RWPE1 (cell line): Measurements from ENCODE around the gene REEP6.

Experiments
- CTCF ChIA-PET: fragments of 350-600 bp; sonication (Branson Sonifier 250); formaldehyde crosslinking; extraction: SDS; loops from one replicate; lab custom pipeline; 2021; lab: Yijun Ruan, JAX
- POLR2A ChIA-PET: fragments of 400-600 bp; formaldehyde crosslinking; extraction: SDS; loops from one replicate; lab custom pipeline; 2020; ENCODE audit warnings: antibody characterized with exemption; ENCODE audit not compliant: low non-redundant PET; lab: Yijun Ruan, JAX
- DNase-seq: peaks from one replicate; pipeline ENCODE4 v3.0.0; 2012; ENCODE audit warnings: low spot score
- H3K27ac ChIP-seq: fragments of 450-650 bp; 2 replicates; pipeline ENCODE4 v1.5.1; 2017
- TF ChIP-seq, protein P1 (sequence below): fragments of 450-650 bp; conservative IDR thresholded peaks from 2 replicates; pipeline ENCODE4 v1.5.1; 2017; ENCODE audit warnings: low read depth, mild to moderate bottlenecking

REEP6 gene

DNA sequence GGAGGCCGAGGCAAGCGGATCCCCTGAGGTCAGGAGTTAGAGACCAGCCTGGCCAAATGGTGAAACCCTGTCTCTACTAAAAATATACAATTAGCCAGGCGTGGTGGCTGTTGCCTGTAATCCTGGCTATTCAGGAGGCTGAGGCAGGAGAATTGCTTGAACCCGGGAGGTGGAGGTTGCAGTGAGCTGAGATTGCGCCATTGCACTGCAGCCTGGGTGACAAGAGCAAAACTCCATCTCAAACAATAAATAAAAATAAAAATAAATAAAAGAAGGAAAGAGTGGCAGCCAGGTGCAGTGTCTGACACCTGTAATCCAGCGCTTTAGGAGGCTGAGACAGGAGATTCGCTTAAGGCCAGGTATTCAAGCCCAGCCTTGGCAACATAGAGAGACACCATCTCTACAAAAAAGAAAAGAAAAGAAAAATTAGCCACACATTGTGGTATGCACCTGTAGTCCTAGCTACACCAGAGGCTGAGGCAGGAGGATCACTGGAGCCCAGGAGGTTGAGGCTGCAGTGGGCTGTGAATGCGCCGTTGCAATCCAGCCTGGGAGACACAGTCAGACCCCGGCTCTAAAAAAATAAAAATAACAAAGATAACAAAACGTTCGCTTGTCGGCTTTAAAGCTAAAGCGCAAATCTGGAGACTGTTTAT lies 11.6 kb downstream of the REEP6 start:
- DNase-seq, result no peak
- no peak overlapping the region for H3K27ac ChIP-seq
- CTCF ChIA-PET, result interaction anchor here (0.7 kb wide), 1 partner anchor 339 kb away, joined by 3 read pairs; no protein-coding TSS in a partner anchor
- POLR2A ChIA-PET, result no interaction called here
- TF ChIP-seq, protein P1, sequence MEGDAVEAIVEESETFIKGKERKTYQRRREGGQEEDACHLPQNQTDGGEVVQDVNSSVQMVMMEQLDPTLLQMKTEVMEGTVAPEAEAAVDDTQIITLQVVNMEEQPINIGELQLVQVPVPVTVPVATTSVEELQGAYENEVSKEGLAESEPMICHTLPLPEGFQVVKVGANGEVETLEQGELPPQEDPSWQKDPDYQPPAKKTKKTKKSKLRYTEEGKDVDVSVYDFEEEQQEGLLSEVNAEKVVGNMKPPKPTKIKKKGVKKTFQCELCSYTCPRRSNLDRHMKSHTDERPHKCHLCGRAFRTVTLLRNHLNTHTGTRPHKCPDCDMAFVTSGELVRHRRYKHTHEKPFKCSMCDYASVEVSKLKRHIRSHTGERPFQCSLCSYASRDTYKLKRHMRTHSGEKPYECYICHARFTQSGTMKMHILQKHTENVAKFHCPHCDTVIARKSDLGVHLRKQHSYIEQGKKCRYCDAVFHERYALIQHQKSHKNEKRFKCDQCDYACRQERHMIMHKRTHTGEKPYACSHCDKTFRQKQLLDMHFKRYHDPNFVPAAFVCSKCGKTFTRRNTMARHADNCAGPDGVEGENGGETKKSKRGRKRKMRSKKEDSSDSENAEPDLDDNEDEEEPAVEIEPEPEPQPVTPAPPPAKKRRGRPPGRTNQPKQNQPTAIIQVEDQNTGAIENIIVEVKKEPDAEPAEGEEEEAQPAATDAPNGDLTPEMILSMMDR, result no peak

DNA sequence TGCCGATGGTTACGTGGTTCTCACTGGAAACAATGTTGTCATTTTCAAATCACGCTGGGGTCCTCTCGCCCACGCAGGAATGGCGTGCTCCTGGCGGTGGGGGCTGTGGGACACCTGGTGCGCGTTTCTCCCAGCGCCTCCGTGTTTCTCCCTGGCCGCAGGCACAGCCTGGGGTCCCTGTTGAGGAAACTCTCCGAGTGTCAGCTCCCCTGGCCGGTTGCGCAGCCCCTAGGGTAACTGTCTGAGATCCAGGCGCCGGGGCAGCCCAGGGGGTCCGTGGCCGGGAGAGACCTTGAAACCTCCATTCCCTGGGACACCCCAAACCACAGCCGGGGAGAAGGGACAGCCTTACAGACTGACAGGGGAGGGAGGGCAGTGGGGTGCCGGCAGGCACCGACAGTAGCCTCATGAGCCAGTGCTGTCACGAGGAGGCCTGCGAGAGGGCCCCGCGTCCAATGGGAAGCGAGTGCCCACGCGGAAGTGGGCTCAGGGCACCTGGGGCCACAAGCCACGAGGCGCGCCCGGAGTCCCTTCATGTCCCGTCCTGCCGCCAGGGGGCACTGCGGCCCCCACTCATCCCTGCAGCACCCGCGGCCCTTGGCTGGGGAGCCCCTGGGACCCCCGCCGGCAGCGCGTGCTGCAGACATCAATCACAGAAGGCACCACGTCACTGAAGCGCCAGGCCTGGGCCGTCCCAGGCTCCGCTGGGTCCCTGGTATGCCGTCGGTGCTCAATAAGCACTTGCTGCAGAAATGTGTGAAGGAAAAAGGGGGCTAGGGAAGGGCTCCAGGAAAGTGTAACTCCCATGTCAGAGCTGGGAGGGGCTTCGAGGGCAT lies 12.3 kb downstream of the REEP6 start:
- CTCF ChIA-PET, result interaction anchor here (0.7 kb wide), 1 partner anchor 339 kb away, joined by 3 read pairs; no protein-coding TSS in a partner anchor
- TF ChIP-seq, protein P1, result peak; percentile 77
- H3K27ac ChIP-seq, result no peak overlapping the region
- POLR2A ChIA-PET, result no interaction called here
- no peak for DNase-seq

GRCh38 chr19:1503925-1504773 lies 13.2 kb downstream of the REEP6 start:
- DNase-seq, result no peak
- ChIA-PET CTCF (interaction anchor here (0.7 to 1.1 kb wide), 2 partner anchors 42 to 195 kb away, joined by 3 read pairs; no protein-coding TSS in a partner anchor), POLR2A (no interaction called here)
- peak overlapping the region; percentile 17; the same call in 1 of the 2 replicates for H3K27ac ChIP-seq
- TF ChIP-seq, protein P1, result no peak

GRCh38 chr19:1505012-1505411 lies 14.0 kb downstream of the REEP6 start:
- H3K27ac ChIP-seq, result no peak overlapping the region
- DNase-seq, result no peak
- ChIA-PET POLR2A (no interaction called here), CTCF (interaction anchor here (0.7 to 1.1 kb wide), 2 partner anchors 41 to 196 kb away, joined by 3 read pairs; no protein-coding TSS in a partner anchor)
- TF ChIP-seq, protein P1, result no peak

- TF ChIP-seq, protein P1, result no peak
- DNase-seq, result no peak
- peak overlapping the region; percentile 90 for H3K27ac ChIP-seq
- ChIA-PET CTCF (interaction anchor here (0.6 kb wide), 1 partner anchor 27 kb away, joined by 3 read pairs; no protein-coding TSS in a partner anchor), POLR2A (interaction anchor here (0.6 kb wide), 1 partner anchor 9 kb away, joined by 3 read pairs; no protein-coding TSS in a partner anchor)
Observed at GRCh38 chr19:1505991-1506881, 15.3 kb downstream of the REEP6 start.
